Stimulated activated CD8-positive, alpha-beta memory T cell treated with anti-CD3 and anti-CD28 coated beads, Interleukin-4, amount 100 ng/mL, for 48 hours (primary cell): ENCODE data around the gene RMND5B.
"Not testable (repeated sequence)": the region's sequence is repeated elsewhere in the genome, so short reads cannot be mapped to it uniquely, and the experiment has no call there.

Experiments
- DNase-seq: peaks from one replicate; pipeline ENCODE4 v3.0.0-alpha.2; 2020

Gene RMND5B

DNA sequence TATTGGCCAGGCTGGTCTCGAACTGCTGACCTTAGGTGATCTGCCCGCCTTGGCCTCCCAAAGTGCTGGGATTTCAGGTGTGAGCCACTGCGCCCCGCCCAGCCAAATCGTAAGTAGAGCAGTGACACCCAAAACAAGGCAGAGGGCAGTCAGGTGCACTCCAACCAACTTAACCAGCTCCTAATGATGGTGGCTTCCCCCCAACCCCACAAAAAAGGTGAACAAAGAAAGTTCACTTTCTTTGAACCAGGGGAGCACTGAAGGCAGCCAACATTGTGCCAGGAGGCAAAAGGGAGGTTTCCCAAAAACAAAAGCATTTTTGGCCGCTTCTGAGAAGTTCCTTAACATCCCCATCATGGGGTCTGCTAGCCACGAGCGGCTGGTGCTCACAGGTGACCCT is 46.8 kb downstream of the RMND5B start:
- no peak for DNase-seq

DNA sequence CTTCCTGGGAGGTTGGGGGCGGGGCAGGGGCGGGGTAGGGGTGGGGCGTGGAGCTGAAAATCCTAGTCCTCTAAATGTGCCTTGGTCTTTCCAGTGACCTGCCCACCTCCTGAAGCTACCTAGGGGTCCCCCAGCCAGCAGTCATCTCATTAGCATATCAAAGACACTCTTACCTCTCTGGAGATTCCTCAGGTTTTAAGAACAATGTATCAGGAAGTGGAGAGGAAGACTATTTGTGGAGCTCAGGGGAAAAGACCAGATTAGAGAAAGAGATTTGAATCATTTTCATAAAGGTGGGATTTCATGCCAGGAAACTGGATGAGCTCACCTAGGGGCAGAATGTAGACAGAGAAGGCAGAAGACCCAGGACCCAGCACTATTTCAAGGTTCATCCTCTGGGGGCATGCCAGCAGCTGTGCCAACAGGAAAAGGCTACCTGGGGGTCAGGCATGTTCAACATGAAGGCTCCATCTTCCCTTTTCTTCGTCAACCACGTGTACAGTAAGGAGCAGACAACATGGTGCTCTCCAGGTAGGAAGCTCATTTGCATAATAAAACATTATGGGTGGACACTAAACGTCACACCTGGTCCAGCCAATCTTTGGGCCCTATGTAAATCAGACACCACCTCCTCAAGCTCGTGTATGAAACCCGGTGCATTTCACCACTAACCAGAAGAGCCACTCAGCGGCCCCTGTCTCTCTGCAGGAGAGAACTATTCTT is 49.5 kb downstream of the RMND5B start:
- DNase-seq: no peak

DNA sequence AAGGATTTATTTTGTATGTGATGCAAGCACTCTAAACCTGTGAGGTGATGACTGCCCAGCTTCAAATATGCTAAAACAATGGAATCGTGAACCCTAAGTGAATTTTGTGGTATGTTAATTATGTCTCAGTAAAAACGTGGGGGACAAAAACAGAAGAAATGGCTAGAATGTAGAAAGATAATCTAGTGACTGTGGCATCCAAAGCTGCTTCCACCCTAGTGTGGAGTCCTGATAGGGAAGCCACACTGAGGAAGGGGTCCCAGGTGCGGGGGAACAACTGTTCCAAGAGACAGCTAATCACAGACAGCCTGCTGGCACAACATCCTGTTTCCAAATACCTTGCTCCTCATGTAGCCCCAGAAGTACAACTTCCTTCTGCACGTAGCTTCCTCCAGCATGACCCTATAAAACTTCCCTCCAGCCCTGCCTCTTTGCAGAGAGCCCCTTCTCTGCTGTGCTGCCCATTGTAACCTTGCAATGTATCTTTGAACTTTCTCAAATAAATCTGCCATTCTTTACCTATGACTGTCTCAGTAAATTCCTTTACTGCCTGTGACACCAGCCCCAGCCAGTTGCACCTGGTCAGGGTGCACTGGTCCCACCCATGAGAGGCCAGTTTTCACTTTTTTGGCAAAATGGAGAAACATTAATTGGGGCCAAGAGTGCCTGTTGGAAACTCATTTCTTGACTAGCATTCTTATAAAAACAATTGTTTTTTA is 51.5 kb downstream of the RMND5B start:
- DNase-seq: no peak

DNA sequence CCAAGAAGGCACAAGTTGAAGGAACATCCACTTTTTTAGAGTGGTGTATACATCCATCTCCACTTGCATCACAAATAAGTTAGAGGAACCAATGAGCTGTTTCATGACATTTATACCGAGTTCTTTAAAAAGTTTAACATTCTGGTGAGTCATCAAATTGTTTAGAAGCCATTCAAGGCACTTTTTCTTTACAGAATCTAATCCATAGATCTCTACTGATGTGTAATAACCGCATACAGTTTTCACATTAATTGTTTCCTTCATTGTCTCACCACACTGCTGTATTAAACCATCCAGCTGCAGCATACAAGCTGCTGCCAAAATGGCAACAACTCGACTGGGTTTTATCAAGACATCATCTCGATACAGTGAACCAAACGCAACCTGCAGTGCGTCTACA is 55.6 kb downstream of the RMND5B start:
- no peak for DNase-seq

DNA sequence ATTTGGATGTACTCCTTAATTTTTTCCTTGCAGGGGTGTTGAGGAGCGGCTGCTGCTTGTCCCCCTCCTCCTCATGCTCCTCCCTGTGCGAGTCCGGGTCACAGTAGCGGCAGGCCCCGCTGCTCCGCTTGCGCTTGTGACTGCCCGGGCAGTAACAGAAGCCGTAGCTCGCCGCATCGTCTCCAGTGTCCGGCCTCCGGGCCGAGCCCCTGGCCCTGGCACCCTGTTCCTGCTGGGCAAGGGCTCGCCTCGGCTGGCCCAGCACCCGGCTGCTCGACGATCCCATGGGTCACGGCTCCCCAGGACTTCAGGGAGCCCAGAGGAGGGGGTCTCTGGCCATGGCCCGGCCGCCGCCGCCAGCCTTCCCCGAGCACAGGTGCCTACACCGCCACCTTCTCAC is 56.2 kb downstream of the RMND5B start, which contains the start of gene GMCL2:
Gene GMCL2 (minus strand): TSS at position 358 of the 400 bp plus-strand sequence. CDS start 72 bp downstream, at position 286.
- DNase-seq: no peak

DNA sequence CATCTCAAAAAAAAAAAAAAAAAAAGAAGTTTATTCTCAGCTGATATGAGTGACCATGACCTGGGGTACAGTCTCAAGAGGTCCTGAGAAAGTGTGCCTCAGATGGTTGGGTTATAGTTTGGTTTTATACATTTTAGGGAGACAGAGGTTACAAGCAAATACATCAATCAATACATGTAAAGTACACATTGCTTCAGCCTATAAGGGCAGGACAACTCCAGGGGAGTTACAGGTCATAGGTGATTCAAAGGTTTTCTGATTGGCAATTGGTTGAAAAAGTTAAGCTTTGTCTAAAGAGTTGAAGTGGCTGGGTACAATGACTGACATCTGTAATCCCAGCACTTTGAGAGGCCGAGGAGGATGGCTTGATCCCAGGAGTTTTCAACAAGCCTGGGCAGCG is 58.6 kb downstream of the RMND5B start:
- DNase-seq: no peak

DNA sequence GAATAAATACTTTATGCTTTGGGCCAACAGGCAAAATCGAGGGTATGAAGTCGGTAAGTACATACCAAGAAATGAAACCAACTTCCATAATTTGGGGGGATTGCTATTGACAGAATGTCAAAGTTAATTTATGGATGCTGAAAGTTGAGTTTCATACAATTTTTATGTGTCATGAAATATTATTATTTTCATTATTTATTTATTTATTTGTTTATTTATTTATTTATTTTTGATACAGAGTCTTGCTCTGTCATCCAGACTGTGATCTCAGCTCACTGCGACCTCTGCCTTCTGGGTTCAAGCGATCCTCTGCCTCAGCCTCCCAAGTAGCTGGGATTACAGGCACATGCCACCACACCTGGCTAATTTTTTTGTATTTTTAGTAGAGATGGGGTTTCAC is 60.8 kb downstream of the RMND5B start:
- no peak for DNase-seq

DNA sequence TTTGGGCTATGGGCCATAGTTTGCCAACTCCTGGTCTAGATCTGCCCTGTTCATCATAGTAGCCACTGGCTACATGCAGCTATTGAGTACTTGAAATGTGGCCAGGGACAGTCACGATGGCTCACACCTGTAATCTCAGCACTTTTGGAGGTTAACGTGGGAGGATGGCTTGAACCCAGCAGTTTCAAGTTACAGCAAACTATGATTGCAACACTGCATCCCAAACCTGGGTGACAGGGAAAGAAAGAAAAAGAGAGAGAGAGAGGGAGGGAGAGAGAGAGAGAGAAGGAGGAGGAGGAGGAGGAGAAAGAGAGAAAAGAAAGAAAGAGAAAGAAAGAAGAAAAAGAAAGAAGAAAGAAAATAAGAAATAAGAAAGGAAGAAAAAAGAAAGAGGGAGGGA is 61.4 kb downstream of the RMND5B start:
- no peak for DNase-seq

DNA sequence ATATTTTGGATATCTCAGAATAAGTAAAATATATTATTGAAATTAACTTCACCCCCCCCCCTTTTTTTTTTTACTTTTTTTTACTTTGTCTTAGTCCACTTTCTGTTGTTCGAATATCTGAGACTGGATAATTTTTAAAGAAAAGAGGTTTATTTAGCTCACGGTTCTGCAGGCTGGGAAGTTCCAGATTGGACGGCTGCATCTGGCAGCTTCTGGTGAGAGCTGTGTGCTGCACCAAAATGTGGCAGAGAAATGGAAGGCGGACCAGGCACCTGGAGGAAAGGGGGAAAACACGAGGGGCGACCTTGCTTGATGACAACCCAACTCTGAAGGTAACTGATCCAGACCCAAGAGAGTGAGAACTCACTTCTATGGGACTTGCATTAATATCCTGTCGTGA is 62.0 kb downstream of the RMND5B start:
- no peak for DNase-seq

DNA sequence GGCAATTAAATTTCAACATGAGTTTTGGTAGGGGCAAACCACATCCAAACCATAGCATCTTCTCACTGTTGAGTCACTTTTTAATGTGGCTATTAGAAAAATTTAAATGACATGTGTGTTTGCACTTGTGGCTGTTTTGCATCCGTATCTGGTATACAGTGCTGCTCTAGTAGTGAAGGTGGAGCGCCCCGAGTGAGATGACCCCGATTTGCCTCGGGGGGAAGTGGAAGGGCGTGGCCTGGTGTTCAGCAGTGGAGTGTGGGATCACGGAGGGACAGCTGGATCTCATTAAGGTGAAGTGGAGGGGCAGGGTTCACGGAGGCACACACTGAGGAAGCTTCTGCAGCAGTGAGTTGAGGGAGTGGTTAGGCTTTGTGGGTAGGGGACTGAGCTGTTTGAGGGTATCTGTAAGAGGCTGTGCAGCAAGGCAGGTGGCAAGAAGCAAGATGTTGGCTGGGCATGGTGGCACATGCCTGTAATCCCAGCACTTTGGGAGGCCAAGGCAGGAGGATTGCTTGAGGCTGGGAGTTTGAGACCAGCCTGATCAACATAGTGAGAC is 62.5 kb downstream of the RMND5B start:
- DNase-seq: no peak

DNA sequence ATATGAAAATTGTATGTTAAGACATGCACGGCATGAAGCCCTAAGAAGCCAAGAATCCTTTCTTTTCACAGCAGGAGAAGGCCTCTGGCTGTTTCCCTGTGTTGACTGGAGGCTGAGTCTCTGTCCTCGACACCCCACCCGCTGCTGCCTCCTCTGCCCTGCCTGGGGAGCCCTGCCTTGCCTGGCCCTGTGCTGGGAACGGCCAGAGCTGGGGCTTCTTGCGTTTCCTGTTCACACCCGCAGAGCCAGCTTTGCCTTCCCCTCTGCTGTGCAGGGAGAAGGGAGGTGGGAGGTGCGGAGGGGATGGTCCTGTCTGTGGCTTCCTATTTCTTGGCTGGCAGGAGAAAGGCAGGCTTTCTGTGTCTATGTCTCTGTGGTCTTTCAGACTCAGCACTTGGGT is 63.2 kb downstream of the RMND5B start:
- DNase-seq: no peak

DNA sequence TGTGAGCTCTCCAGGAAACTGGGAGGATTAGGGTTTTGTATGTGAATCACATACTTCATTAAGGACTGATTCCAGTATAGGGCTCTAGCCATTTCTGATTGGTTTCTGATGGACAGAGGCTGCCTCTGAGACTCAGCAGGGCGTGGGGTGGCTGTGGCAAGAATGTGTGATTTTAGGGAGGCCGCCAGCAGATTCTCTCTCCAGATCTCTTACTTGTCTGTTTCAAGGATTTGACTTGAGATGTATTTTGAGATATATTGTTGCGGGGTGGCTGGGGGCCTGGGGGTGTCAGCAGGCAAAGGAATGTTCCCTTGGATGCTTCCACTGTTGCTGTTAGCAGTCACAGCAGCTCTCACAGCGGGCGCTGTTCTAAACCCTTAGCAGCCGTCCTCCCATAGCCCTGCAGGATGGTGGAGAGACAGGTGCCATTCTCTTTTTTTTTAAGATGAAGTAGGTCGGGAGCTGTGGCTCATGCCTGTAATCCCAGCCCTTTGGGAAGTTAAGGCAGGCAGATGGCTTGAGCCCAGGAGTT is 65.5 kb downstream of the RMND5B start:
- DNase-seq: no peak

DNA sequence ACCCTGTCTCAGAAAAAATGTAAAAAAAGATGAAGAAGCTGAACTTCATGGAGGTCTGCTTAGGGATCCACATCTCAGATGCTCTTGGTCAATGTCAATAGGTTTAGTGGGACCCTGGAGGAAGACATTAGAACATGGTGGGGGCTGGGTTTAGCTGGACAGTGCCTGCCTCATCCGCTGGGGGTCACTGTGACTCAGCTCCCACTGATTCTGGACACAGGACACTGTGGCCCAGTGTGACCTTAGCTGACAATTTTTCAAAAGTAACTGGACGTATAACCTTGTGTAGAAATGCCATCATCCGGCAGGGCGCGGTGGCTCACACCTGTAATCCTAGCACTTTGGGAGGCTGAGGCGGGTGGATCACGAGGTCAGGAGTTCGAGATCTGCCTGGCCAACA is 66.2 kb downstream of the RMND5B start:
- no peak for DNase-seq

DNA sequence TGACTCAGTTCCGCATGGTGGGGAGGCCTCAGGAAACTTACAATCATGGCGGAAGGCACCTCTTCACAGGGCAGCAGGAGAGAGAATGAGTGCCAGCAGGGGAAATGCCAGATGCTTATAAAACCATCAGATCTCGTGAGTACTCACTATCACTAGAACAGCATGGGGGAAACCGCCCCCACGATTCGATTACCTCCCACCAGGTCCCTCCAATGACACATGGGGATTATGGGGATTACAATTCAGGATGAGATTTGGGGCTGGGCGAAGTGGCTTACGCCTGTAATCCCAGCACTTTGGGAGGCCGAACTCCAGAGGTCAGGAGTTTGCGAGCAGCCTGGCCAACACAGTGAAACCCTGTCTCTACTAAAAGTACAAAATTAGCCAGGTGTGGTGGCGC is 67.3 kb downstream of the RMND5B start:
- DNase-seq: not testable (repeated sequence)

DNA sequence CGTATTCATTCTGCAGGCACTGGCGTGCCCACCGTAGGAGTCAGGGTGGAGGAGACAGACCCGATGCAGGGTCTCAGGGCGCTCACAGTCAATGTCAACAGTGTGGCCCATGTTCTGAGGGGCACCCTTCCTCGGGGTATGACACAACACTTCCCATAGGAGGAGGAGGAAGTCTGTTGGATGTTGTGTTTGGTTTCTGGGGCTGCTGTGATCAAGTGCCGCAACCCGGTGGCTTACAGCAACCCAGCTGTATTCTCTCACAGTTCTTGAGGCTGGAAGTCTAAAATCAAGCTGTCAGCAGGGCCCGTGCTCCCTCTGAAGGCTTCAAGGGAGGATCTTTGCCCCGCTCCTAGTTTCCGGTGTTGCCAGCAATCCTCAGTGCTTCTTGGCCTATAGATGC is 67.9 kb downstream of the RMND5B start:
- DNase-seq: no peak

DNA sequence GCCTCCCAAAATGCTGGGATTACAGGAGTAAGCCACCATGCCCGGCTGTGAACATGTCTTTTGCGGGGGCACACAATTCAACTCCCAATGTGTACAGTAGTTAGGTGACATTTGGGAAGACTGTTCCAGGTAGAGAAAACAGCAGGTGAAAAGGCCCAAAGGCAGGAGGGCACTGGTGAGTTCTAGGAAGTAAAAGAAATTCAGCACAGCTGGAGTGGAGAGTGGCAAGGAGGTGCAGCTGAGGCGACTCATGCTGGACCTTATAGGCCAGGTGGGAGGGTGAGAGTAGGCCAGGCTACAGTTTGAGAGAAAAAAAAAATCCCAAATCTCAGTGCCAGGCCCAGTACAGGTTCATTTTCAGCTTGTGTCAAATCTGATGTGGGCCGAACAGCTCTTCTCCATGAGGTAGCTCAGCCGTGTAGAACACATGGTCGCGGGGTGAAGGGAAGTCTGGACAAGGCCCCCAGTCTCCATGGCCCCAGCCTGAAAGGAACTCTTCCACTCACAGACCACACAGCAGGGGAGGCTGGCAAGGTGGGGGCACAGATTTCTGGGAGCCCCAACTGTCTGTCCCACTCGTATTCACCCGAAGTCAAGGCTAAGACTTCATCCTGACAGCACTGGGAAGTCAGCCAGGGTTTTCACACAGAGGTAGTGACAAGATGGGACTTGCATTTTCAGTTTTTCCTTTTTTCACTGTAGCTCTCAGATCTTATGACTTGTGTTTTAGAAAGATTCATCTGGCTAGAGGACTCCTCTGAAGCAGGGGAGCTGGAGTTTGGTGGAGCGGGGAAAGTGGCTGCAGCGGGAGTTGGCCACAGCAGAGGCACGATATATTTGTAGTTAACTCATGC is 69.0 kb downstream of the RMND5B start:
- DNase-seq: no peak
